Measurements from ENCODE around the gene UBE2Q1.
"Not testable (repeated sequence)": the region's sequence is repeated elsewhere in the genome, so short reads cannot be mapped to it uniquely, and the experiment has no call there.

The UBE2Q1 gene

GRCh38 chr1:154531950-154532349 lies 26.5 kb downstream of the UBE2Q1 start:
- not testable (repeated sequence) for H3K27ac Mint-ChIP-seq, DNase-seq, H3K4me3 Mint-ChIP-seq, H3K4me1 Mint-ChIP-seq, H3K9me3 Mint-ChIP-seq, H3K36me3 Mint-ChIP-seq
- CTCF ChIA-PET: interaction anchor here (0.9 kb wide), 1 partner anchor 51 kb away, joined by 3 read pairs; no protein-coding TSS in a partner anchor
- H3K27me3 Mint-ChIP-seq: peaks cover 43% of the 10 kb centered on the region

GRCh38 chr1:154529308-154529707 lies 29.2 kb downstream of the UBE2Q1 start:
- H3K36me3 Mint-ChIP-seq: no peaks in the 10 kb centered on the region
- H3K9me3 Mint-ChIP-seq: no peaks in the 10 kb centered on the region
- H3K27me3 Mint-ChIP-seq: peaks cover 31% of the 10 kb centered on the region
- DNase-seq: no peak
- no peak overlapping the region for H3K4me3 Mint-ChIP-seq
- H3K4me1 Mint-ChIP-seq: no peaks in the 10 kb centered on the region
- H3K27ac Mint-ChIP-seq: no peak overlapping the region
- CTCF ChIA-PET: interaction anchor here (1.2 kb wide), 1 partner anchor 25 kb away, joined by 3 read pairs; no protein-coding TSS in a partner anchor

- no peaks in the 10 kb centered on the region for H3K9me3 Mint-ChIP-seq
- CTCF ChIA-PET: no interaction called here
- no peaks in the 10 kb centered on the region for H3K4me1 Mint-ChIP-seq
- no peak for DNase-seq
- peaks cover 29% of the 10 kb centered on the region for H3K27me3 Mint-ChIP-seq
- H3K4me3 Mint-ChIP-seq: no peak overlapping the region
- H3K36me3 Mint-ChIP-seq: no peaks in the 10 kb centered on the region
- H3K27ac Mint-ChIP-seq: no peak overlapping the region
Measured at GRCh38 chr1:154527192-154527591, 31.3 kb downstream of the UBE2Q1 start.

GRCh38 chr1:154524881-154525280 lies 33.6 kb downstream of the UBE2Q1 start:
- Mint-ChIP-seq H3K9me3 (no peaks in the 10 kb centered on the region), H3K36me3 (no peaks in the 10 kb centered on the region), H3K27ac (no peak overlapping the region), H3K4me3 (no peak overlapping the region), H3K27me3 (peaks cover 40% of the 10 kb centered on the region), H3K4me1 (no peaks in the 10 kb centered on the region)
- DNase-seq: no peak
- CTCF ChIA-PET: no interaction called here

GRCh38 chr1:154521695-154522094 lies 36.8 kb downstream of the UBE2Q1 start:
- CTCF ChIA-PET: interaction anchor here (3.5 kb wide), 1 partner anchor 42 kb away, joined by 10 read pairs; no protein-coding TSS in a partner anchor
- no peak overlapping the region for H3K27ac Mint-ChIP-seq
- DNase-seq: no peak
- H3K4me3 Mint-ChIP-seq: no peak overlapping the region
- no peaks in the 10 kb centered on the region for H3K4me1 Mint-ChIP-seq
- H3K9me3 Mint-ChIP-seq: no peaks in the 10 kb centered on the region
- no peaks in the 10 kb centered on the region for H3K36me3 Mint-ChIP-seq
- H3K27me3 Mint-ChIP-seq: peaks cover 47% of the 10 kb centered on the region

- CTCF ChIA-PET: interaction anchor here (3.5 kb wide), 1 partner anchor 40 kb away, joined by 10 read pairs; no protein-coding TSS in a partner anchor
- H3K27me3 Mint-ChIP-seq: peaks cover 59% of the 10 kb centered on the region
- no peaks in the 10 kb centered on the region for H3K4me1 Mint-ChIP-seq
- H3K4me3 Mint-ChIP-seq: no peak overlapping the region
- no peaks in the 10 kb centered on the region for H3K9me3 Mint-ChIP-seq
- DNase-seq: no peak
- H3K27ac Mint-ChIP-seq: no peak overlapping the region
- no peaks in the 10 kb centered on the region for H3K36me3 Mint-ChIP-seq
Measured at GRCh38 chr1:154520333-154520732, 38.1 kb downstream of the UBE2Q1 start.

GRCh38 chr1:154519591-154519991 lies 38.9 kb downstream of the UBE2Q1 start:
- no peak for DNase-seq
- H3K4me3 Mint-ChIP-seq: no peak overlapping the region
- H3K9me3 Mint-ChIP-seq: no peaks in the 10 kb centered on the region
- H3K36me3 Mint-ChIP-seq: no peaks in the 10 kb centered on the region
- peaks cover 59% of the 10 kb centered on the region for H3K27me3 Mint-ChIP-seq
- no peak overlapping the region for H3K27ac Mint-ChIP-seq
- CTCF ChIA-PET: interaction anchor here (3.5 kb wide), 1 partner anchor 39 kb away, joined by 10 read pairs; no protein-coding TSS in a partner anchor
- no peaks in the 10 kb centered on the region for H3K4me1 Mint-ChIP-seq

- Mint-ChIP-seq H3K27ac (no peak overlapping the region), H3K4me1 (no peaks in the 10 kb centered on the region), H3K27me3 (peaks cover 55% of the 10 kb centered on the region), H3K36me3 (no peaks in the 10 kb centered on the region), H3K9me3 (no peaks in the 10 kb centered on the region), H3K4me3 (no peak overlapping the region)
- CTCF ChIA-PET: no interaction called here
- no peak for DNase-seq
Measured at GRCh38 chr1:154517661-154518060, 40.8 kb downstream of the UBE2Q1 start.

- no peak for DNase-seq
- Mint-ChIP-seq H3K36me3 (no peaks in the 10 kb centered on the region), H3K27me3 (peaks cover 59% of the 10 kb centered on the region), H3K27ac (no peak overlapping the region), H3K4me3 (no peak overlapping the region), H3K4me1 (no peaks in the 10 kb centered on the region), H3K9me3 (no peaks in the 10 kb centered on the region)
- CTCF ChIA-PET: no interaction called here
Measured at GRCh38 chr1:154514066-154514553, 44.4 kb downstream of the UBE2Q1 start.

GRCh38 chr1:154512760-154513159 lies 45.7 kb downstream of the UBE2Q1 start:
- no peak for DNase-seq
- Mint-ChIP-seq H3K36me3 (no peaks in the 10 kb centered on the region), H3K27ac (no peak overlapping the region), H3K4me1 (no peaks in the 10 kb centered on the region), H3K27me3 (peaks cover 72% of the 10 kb centered on the region), H3K9me3 (no peaks in the 10 kb centered on the region), H3K4me3 (no peak overlapping the region)
- CTCF ChIA-PET: interaction anchor here (1.3 kb wide), 1 partner anchor 32 kb away, joined by 4 read pairs; no protein-coding TSS in a partner anchor

GRCh38 chr1:154503898-154504297 lies 54.6 kb downstream of the UBE2Q1 start:
- CTCF ChIA-PET: no interaction called here
- peaks cover 7% of the 10 kb centered on the region for H3K4me1 Mint-ChIP-seq
- DNase-seq: no peak
- peaks cover 95% of the 10 kb centered on the region for H3K27me3 Mint-ChIP-seq
- H3K4me3 Mint-ChIP-seq: no peak overlapping the region
- no peak overlapping the region for H3K27ac Mint-ChIP-seq
- H3K9me3 Mint-ChIP-seq: no peaks in the 10 kb centered on the region
- peaks cover 4% of the 10 kb centered on the region for H3K36me3 Mint-ChIP-seq

- Mint-ChIP-seq H3K9me3 (no peaks in the 10 kb centered on the region), H3K4me1 (peaks cover 7% of the 10 kb centered on the region), H3K4me3 (no peak overlapping the region), H3K27ac (no peak overlapping the region), H3K27me3 (peaks cover 87% of the 10 kb centered on the region), H3K36me3 (peaks cover 4% of the 10 kb centered on the region)
- CTCF ChIA-PET: no interaction called here
- DNase-seq: no peak
Measured at GRCh38 chr1:154502744-154503115, 55.7 kb downstream of the UBE2Q1 start.

GRCh38 chr1:154502066-154502743 lies 56.3 kb downstream of the UBE2Q1 start, which contains the start of the genes SHE and TDRD10:
Gene SHE, minus strand, starts transcription at chr1:154502412. Its CDS starts 386 bp downstream, at chr1:154502026.
Gene TDRD10, plus strand, starts transcription at chr1:154502219. Its CDS starts 4,685 bp downstream, at chr1:154506904.
- H3K9me3 Mint-ChIP-seq: no peaks in the 10 kb centered on the region
- no peak within 1 kb of the TSS for H3K27ac Mint-ChIP-seq
- peaks cover 82% of the 10 kb centered on the region for H3K27me3 Mint-ChIP-seq
- H3K4me1 Mint-ChIP-seq: peaks cover 8% of the 10 kb centered on the region
- CTCF ChIA-PET: no interaction called here
- peak; percentile 29 for DNase-seq
- H3K4me3 Mint-ChIP-seq: peak within 1 kb of the TSS; percentile 11
- peaks cover 4% of the 10 kb centered on the region for H3K36me3 Mint-ChIP-seq

- Mint-ChIP-seq H3K4me1 (peaks cover 14% of the 10 kb centered on the region), H3K27me3 (peaks cover 78% of the 10 kb centered on the region), H3K4me3 (peak overlapping the region; percentile 11), H3K27ac (no peak overlapping the region), H3K36me3 (peaks cover 4% of the 10 kb centered on the region), H3K9me3 (no peaks in the 10 kb centered on the region)
- no peak for DNase-seq
- CTCF ChIA-PET: interaction anchor here (0.6 to 1.6 kb wide), 2 partner anchors 22 to 552 kb away, joined by 3 to 7 read pairs; no protein-coding TSS in a partner anchor
Measured at GRCh38 chr1:154501423-154502065, 56.9 kb downstream of the UBE2Q1 start.

All from activated naive CD4-positive, alpha-beta T cell treated with anti-CD3 and anti-CD28 coated beads, Interleukin-2, amount 10 ng/mL, durations not matched to agents 7 days and 5 days (primary cell).